Left hindlimb (tissue), 1 donor: Measurements from ENCODE around the gene BMP8B.
"Not testable (repeated sequence)": the region's sequence is repeated elsewhere in the genome, so short reads cannot be mapped to it uniquely, and the experiment has no call there.

Experiments
- DNase-seq: peaks from one replicate; pipeline ENCODE4 v3.0.0-alpha.2; 2018

BMP8B gene

GRCh38 chr1:39776886-39777285 lies 11.8 kb downstream of the BMP8B start:
- no peak for DNase-seq

- peak; percentile 59 for DNase-seq
Observed at GRCh38 chr1:39776400-39776713, 12.3 kb downstream of the BMP8B start.

- DNase-seq, result not testable (repeated sequence)
Observed at GRCh38 chr1:39775676-39776399, 12.8 kb downstream of the BMP8B start.

DNA sequence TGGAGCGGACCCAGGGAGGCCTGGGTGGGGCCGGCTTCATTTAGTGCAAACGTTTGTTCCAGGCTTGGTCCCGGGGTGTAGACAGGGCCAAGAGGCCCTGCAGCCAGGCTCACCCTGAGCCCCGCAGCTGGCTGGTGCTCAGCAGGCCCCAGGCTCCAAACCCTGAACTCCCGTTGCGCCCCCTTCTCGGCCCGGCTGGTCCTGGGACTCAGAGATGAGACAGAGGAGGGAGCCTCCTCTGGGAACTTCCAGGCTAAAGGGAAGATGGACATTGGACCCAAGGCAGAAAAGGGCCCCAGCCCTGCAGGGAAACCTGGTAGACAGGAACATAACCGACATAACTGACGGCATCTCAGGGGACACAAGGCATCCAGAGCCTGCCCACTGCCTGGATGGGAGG lies 13.5 kb downstream of the BMP8B start:
- not testable (repeated sequence) for DNase-seq

DNA sequence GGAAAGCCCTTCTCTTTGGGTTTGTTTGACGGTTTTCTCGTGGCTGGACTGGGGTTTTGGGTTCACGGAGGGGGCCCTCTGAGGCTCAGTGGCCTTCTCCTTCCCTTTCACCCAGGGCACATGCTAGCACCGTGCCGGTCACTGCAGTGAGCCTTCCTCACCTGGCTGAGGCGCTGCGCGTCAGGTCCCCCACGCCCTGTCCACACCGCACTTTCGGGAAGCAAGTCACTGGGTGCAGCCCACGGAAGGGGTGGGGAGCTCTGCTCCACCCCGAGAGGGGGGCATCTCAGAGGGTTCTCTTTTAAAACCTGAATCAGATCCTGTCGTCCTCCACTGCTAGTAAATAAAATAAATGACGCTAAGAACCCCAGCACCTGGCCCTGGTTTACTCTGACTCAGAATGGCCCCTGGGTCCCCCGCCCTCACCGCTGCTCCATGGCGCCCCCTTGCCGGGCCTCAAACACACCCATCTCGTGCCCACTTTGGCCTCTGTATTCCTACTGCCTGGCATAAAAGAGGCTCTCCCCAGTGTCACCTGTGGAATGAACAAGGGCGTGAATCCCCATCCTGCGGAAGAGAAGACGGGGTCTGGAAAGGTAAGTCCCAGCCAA lies 15.2 kb downstream of the BMP8B start:
- DNase-seq, result not testable (repeated sequence)

DNA sequence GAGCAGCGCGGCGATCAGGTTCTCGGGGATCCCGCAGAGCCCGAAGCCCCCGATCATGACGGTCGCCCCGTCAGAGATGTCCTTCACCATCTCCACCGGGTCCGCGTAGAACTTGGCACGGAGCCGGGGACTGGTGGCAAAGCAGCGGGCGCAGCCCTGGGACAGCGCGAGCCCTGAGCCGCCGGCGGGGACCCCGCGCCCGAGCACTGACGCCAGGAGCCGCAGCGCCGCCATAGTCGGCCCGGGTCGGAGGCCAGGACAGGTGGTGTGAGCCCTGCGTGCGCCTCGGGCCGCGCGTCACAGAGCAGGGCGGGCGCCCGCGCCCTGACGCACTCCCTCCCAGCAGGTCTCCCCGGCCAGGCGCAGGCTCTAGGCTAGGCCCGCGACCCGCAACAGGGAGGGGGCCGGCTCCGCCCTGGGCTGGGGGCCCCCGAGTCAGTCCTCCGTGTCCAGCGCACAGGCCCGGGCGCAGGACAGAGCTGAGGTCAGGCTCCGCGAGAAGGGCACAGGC lies 17.6 kb downstream of the BMP8B start, which contains the start of gene OXCT2:
Gene OXCT2 (minus strand): TSS at position 327 of the 511 bp plus-strand sequence. CDS start 93 bp downstream, at position 234.
- not testable (repeated sequence) for DNase-seq

DNA sequence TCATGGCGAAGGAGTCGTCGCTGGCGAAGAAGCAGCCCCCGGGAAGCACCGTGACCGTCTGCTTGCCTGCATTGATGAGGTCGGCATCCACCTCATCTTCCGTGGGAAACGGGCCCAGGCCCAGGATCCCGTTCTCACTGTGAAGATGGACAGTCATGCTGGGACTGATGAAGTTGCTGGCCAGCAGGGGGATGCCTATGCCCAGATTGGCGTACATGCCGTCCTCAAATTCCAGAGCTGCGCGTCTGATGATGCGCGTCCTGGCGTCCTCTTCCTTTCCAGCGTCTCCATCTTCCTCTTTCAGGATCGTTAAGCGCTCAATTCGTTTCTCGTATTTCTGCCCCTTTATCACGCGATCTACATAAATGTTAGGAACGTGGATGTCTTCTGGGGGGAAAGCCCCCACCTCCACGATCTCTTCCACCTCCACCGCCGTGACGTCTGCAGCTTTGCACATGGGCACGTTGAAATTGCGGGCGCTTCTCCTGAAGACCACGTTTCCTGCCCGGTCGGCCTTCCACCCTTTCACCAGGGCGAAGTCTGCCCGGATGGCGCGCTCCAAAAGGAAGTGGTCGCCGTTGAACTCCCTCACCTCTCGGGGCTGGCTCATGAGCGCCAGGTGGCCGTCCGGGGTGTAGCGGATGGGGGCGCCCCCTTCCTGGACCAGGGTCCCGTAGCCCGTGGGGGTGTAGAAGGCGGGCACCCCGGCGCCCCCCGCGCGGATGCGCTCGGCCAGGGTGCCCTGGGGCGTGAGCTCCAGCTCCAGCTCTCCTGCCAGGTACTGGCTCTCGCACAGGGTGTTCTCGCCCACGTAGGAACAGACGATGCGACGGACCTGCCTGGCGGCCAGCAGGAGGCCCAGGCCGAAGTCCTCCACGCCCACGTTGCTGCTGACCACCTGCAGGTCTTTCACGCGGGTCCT lies 18.3 kb downstream of the BMP8B start:
- not testable (repeated sequence) for DNase-seq

DNA sequence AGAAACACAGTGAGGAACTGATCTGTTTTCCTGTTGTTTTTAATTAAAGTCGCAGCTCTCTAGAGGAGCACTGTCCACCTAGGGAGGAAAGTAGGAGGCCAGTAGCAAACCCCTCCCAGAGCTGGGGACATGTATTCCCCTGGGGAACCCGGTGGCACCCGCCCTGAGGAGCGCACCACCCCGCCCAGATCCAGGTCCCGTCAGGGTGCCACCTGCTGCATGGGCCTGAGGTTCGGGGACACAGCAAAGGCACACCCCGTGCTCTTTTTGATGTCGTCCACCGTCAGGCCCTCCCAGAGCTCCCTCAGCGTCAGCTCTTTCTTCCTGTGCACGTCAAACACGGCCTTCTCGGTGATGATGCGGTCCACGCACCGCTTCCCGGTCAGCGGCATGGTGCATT lies 19.2 kb downstream of the BMP8B start:
- DNase-seq, result not testable (repeated sequence)

DNA sequence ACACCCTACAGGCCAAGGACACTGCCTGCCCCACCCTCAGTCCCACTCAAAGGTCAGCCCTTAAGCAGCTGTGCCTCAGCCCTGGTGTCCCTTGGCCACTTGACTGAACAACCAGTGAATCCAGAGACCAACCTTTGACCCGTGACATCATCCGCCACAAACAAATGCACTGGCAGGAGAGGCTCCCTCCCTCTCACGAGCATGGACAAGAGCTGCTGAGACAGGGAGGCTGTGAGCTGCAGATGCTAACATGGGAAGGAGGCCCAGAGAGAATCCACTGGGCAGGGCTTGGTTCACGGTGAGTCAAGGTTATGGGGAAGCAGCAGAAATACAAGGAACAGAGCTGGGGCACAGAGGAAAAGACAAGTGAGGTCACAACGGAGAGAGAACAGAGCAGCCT lies 22.2 kb downstream of the BMP8B start:
- not testable (repeated sequence) for DNase-seq

GRCh38 chr1:39764512-39764911 lies 24.2 kb downstream of the BMP8B start:
- DNase-seq, result not testable (repeated sequence)

- DNase-seq, result not testable (repeated sequence)
Observed at GRCh38 chr1:39763619-39764374, 24.9 kb downstream of the BMP8B start.

DNA sequence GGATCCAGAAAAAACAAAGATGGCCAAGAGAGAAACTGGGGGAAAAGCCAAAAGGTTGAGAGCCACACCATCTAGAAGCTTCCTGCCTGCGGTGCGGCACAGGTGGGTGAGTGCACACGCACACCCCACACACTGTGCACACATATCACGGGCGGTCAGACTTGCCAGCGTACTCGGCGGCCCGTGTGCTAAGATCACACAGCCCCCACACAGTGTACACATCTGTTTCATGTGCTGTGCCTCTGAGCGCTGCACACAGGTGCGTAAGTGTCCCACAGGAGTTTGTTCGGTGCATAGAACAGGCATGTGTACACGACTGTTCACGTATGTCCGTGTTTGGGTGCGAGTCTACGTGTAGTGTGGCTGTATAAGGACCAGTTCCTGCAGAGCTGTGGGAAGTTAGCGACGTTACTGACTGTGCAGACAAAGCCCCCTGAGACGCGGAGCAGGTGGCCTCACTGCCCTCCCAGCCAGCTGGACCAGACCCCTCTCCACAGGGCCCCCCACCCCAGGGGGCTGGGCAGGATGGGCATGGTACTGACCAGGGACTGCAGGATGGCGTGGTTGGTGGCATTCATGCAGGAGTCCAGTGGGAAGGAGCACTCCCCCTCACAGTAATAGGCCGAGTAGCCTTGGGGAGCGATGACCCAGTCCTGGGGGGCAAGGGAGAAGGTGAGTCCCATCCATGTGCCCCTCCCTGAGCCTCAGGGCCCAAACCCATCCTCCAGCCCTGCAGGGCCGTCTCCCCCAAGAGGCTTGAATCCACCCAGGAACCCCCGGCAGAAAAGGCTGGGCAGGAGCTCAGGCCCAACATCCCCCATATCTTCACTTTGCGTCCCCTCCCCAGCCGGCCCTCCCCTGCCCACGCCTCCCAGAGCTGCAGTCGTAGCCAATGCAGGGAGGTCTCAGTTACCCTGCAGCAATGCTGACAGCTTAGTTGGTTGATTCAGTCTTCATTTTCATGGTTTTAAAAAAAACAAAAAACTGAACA lies 25.8 kb downstream of the BMP8B start:
- no peak for DNase-seq

DNA sequence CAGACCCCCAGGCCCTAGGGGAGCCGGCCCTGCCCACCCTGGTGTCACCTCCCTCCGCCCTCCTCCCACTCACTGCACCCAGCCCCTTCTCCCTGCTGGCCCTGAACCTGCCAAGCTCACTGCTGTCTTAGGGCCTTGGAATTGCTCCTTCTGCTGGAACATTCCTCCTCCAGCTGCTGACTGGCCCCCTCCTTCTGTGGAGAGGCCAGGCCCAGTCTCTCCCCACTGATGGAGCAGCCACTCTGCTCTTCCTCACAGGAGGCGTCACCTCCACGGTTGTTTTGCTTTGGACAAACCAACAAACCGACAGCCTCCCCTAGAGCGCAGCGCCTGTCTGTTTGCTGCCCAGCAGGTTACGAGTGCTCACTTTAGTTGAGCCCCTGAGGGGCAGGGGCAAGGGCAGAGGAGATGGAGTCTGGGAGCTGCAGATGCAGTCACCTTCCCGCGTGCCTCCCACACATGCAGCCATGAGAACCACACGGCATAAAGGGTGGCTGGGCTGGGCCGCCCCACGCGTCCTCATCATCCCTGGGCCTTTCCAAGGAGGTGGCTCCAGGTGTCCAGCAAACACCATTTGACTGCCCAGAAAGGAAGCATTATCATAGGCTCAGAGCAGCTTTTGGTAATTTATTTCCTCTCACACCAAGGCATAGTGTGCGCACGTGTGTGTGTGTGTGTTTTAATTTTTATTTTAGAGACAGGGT lies 27.0 kb downstream of the BMP8B start:
- DNase-seq, result no peak

- no peak for DNase-seq
Observed at GRCh38 chr1:39761016-39761415, 27.6 kb downstream of the BMP8B start.

GRCh38 chr1:39760074-39761008 lies 28.3 kb downstream of the BMP8B start:
- DNase-seq, result no peak

DNA sequence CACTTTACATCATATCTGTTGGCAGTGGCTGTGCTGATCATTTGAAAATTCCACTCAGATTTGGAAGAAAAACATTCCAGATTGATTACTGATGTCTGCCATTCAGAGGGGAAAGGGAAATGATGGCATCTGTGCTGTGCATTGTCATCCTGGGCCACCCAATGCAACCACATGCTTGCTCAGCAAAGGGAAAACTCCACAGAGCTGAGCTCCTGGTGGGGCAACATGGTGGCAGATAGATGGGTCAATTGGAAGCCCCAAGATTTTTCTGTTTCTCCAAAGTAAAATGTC lies 29.3 kb downstream of the BMP8B start:
- DNase-seq, result no peak

DNA sequence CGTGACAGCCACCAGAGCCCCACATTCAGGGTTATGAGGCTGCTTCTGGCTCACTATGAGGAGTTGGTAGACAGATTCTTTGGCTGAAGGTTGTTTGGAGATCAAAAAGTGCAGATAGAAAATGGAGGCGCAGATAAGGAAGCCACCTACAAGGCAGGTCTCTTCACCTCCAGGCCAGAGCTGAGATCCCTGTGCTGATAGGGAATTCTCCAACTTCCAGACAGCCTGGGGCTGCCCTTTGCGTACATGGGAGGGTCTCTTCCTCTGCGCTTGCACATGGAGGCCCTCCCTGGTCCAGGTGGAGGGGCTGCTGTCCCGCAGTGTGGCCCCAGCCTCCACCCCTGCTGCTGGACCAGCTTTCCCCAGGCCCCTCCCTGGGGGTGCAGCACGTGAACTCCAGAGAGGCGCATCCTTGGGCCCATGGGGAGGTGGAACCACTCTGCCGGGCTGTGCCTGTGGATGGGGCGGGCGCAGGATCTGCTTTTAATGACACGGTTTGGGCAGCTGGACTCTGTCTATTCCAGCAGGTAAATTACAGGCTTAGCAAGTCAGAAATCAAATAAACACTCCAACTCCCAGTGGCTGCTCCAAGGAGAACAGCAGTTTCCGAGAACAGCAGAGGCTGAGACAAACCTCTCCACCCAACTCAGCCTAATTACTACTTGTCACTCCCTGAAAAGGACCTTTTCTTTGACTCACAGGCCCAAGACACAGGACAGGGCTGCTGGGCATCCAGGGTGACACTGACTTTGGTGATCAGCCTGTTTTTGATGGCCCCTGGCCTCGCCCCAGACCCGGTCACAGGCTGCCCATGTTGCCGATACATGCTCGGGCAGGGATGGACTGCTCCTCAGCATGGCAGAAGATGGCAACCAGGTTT lies 29.9 kb downstream of the BMP8B start:
- DNase-seq, result no peak

- DNase-seq, result no peak
Observed at GRCh38 chr1:39757501-39757900, 31.2 kb downstream of the BMP8B start.
